HG02852 (cell line): ENCODE data around the gene CDCP1.
"Not testable (repeated sequence)": the region's sequence is repeated elsewhere in the genome, so short reads cannot be mapped to it uniquely, and the experiment has no call there.

Experiments
- ATAC-seq: cut with Tn5 transposase; IDR thresholded peaks from one replicate; pipeline ENCODE4 v1.9.1; 2021; ENCODE audit warnings: mild to moderate bottlenecking, moderate library complexity; ENCODE audit not compliant: unreplicated experiment

CDCP1 gene

DNA sequence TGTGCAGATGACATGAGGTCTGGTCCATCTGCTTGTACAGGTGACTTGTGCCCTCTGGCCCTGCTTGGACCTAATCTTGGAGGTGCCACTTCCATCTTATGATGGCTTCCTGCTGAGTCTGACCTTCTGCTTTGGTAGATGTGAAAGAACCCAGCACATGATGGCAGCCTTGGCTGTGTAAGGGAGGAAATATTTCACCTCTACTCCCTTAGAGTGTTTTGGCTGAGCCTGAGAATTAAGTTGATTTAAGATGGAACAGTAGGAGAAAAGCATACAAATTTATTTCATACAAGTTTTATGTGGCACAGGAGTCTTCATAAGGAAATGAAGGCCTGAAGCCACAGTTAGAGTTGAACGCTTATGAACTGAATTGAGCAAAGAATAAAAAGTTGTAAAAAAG, 27.6 kb upstream of the CDCP1 start:
- no peak for ATAC-seq

DNA sequence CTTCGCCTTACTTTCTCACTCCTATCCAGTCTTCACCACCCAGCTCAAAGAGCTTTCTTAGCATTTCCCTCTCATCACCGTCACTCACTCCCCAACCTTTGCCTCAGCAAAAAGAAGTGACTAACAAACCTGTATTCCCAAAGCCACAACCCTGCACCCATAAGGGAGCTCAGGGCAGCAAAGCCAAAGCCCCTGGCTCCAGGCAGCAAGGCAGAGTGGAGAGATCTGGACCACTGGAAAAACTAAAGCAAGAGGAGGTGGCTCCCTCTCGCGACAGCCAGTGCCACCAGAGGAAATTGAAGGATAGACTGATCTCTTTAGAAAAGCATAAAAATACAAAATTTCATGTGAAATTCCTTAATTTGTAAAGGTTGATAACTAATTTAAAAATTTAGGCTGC, 25.1 kb upstream of the CDCP1 start:
- ATAC-seq, result no peak

- no peak for ATAC-seq
These were observed 23.9 kb upstream of the CDCP1 start for GRCh38 chr3:45170096-45170495.

GRCh38 chr3:45169125-45169904, 23.1 kb upstream of the CDCP1 start:
- ATAC-seq, result no peak

DNA sequence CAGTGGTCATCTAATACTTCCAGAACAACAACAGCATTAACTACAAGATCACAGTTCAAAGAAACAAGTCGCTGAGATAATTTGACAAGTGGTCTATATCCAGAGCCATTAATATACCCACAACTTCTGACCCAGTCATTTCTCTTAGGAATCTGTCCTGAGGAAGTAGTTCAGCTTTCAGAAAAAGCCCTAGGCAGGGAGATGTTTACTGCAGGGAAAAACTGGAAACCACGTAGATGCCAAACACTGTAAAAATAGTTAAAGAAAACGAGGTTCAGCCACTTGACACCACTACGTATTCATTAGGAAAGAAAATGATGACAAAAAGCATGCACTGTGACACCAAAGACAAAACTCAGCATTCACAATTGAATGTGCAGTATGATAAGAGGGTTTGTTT, 22.3 kb upstream of the CDCP1 start:
- ATAC-seq, result no peak

DNA sequence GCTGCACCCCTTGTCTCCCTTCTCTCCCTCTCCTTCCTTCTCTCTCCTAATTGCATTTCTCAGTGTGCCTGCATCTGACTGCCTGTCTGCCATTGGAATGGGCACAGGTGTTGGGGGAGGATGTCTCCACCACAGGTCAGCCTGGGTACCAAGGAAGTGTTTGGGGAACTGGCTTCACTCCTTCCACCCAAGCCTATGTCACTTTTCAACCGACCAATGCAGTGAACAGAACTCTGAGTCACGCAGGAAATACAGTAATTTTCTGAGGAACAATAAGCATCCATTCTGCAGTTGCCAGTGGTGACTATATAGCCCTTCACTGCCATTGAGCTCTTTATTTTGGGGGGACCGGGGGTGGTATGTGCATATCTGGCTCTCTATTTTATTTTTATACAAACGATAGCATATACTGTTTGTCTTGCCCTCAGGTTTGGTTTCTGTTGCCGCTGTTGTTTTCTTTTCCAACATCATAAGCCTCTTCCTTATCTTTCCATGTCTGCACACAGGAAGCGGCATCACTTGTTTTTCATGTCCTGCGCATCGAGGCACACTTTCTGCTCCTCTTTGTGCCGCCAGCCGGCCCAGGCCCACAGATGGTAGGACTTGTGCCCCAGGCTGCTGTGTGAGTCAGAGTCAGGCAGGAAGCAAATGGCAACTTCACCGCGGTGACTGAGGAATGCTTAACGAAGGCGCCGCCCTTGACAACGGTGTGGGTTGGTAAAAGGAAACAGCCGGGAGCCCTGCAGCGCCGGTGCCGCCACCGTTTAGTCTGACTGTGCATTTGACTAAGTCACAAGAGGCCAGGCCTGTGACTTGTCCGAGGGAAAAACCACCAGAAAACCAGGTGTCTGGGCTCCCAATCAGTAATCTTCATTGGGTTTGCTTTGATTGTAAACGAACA, 21.1 kb upstream of the CDCP1 start:
- ATAC-seq, result no peak

GRCh38 chr3:45166321-45166879, 20.2 kb upstream of the CDCP1 start:
- no peak for ATAC-seq

- ATAC-seq, result no peak
These were observed 19.5 kb upstream of the CDCP1 start for GRCh38 chr3:45165497-45166283.

GRCh38 chr3:45164056-45164455, 17.9 kb upstream of the CDCP1 start:
- no peak for ATAC-seq

DNA sequence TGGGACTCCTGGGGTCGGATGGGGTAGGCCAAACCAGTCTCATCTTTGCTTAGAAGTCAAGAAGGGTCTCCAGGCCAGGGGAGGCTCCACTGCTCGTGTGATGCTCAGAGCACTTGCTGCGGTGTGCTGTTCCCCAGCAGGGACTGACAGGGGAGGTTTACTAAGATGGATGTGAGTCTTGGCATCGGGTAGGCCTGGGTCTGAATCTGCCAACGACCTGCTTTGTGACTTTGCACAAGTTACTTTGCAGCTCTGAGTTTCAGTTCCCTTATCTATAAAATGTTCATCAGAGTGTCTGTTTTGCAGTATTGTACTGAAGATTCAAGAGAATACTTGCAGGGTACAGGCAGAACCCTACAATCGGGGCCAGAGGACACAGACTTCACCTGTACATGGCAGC, 17.3 kb upstream of the CDCP1 start:
- no peak for ATAC-seq

DNA sequence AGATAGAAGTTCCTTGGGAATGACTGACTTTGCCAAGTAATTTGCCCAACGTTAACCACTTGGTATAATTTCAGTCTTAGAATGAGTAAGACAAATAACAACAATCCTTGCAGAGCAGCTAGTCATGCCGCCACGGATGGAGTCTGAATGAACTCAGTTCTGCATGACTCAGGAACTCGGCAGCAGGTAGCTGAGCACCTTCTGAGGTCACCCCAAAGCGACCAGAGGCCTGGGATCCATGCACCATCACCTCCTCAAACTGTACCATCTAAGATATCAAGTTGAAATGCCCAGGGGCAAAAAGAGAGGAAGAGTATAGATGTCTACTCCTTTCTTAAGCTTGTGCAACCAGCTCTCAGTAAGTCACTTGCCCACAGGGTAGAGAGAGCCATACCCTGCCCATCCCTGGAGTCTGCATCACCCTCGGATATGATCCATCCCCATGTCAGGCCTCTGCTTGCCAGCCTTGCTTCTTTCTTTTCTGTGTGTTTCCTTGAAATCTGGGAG, 8.5 kb upstream of the CDCP1 start:
- ATAC-seq, result no peak

DNA sequence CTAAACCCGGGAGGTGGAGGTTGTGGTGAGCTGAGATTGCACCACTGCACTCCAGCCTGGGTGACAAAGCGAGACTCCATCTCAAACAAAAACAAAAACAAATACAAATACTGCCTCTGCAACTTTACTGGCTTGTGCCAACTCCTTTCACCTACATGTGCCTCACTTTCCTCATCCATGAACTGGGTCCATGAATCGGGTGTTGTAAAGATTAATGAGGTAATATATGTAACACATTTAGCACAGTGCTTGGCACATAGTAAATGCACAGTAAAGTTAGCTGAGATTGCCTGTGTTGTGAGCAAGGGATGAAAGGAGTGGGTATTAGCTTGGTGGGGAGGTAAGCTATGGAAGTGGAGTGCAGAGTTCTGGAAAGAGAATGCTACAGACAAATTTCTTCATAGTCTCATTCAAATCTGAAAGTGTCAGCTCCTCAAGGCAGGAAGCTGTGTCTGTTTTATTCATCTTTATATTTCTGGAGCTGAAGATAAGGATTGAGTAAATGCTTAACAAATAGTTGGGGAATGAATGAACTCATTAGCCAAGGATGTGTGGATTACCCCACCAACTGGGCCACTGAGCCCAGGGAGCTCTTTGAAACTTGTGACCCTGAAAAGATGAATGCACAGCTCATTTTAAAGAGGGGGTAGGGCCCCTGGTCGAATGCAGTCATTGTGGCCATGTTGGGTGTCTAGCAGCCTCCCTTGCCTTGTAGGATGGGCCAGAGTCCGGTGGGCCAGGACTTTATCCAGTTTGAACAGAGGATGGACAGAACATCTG, 7.7 kb upstream of the CDCP1 start:
- ATAC-seq, result no peak

GRCh38 chr3:45152307-45152706, 6.1 kb upstream of the CDCP1 start:
- ATAC-seq, result no peak

DNA sequence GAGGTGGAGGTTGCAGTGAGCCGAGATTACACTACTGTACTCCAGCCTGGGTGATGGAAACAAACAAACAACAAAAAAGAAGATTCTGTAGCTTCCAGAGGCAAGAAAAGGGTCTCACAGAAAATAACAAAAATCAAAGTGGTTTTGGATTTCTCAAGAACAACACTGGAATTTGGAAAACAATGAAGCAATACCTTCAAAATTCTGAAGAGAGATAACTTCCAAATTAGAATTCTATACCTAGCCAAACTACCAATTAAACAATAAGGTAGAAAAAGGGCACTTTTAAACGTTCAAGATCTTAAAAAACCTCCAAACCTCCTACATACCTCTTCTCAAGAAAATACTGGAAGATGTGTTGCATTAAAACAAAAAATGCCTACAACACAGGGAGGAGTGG, 4.9 kb upstream of the CDCP1 start:
- no peak for ATAC-seq

DNA sequence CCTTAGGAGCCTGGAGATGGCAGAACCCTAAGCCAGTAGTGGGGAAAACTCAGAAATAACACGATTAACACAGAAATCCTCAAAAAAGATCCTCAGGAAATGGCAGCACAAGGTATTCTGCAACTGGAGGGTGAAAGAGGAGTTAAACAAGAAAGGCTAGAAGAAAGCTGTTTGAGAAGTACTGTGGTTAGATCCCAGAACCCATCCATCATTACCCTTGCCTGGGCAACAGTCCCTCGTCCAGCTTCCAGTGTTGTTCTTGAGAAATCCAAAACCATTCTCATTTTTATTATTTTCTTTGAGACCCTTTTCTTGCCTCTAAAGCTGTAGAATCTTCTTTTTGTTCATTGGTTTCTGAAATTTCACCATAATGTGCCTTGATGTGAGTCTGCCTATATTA, 2.7 kb upstream of the CDCP1 start:
- ATAC-seq, result no peak

- ATAC-seq, result no peak
These were observed 955 bp downstream of the CDCP1 start for GRCh38 chr3:45145223-45145622.

DNA sequence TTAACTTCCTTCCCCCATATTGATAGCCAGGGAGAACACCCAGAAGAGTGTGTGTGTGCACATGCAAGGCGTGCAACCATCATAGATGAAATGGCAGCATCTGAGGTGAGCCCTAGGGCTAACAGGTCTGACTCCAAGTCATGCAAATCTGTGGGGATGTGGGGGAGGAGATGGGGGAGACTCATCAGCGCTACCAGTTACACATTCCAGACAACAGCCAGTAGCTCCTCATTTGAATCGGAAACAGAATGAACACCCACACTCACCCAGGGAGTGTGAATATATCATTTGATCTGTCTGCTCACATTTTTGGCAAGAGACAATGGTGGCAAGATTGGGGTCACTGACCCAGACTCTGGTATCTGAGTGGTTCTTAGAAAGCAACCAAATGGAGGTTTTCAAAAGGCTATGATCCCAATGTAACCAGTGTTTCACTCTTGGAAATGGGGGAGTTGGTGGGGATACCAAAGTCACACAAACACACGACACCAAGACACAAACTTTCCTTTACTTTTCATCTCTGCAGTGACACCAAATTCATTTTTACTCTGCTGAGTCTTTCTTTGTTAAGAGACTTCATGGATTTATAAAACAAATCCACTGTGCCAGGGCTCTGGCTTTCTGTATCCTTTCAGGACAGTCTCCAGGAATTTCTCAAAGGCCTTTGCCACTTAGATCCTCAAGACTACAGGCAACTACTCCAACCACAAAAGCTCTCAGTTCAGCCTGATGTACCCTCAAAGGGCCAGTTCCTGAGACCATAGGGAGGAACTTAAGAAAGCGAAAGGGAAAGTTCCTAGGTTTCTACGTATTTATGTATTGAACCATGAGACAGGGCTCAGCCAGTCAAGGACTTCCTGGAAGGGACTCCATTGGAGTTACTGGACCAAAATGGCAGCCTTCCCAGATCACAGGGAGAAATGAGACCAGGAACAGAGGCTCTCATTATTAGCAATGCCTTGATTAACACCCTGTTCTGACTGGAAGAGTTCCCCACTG, 2.2 kb downstream of the CDCP1 start:
- ATAC-seq, result no peak

DNA sequence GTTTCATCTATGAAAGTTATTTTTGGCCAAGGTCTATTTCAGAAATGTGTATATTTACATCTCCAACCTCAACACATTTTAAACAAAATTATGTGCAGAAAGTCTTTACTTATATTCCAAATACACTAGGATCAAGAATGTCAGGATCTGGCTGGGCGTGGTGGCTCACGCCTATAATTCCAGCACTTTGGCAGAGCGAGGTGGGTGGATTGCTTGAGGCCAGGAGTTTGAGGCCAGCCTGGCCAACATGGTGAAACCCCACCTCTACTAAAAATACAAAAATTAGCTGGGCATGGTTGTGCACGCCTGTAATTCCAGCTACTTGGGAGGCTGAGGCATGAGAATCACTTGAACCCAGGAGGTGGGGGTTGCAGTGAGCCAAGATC, 5.4 kb downstream of the CDCP1 start:
- not testable (repeated sequence) for ATAC-seq
